Natural killer cell treated with Interleukin-12 subunit alpha and Interleukin-12 subunit beta and Interleukin-15 and Interleukin-18, amount 100 ng/mL, for 72 hours (primary cell): Measurements from ENCODE around the gene KRTAP26-1. TPM values are rescaled to one million over a fixed set of nuclear protein-coding genes. Genes with fewer than 3 reads are reported as not detected.

Experiments used
- ATAC-seq, 2 donors: fragments of 150-1000 bp; cut with Tn5 transposase in 1 of 2; sonication (Bioruptor Pico), chemical (Tn5 transposase) in 1 of 2; 2 replicates each; pipeline ENCODE4 v1.10.0; 2021
- DNase-seq: peaks from one replicate; pipeline ENCODE4 v3.0.0; 2022; ENCODE audit warnings: low spot score
- H3K27ac Mint-ChIP-seq, 2 donors: 1 replicate in 1 of 2; 2 replicates in 1 of 2; pipeline ENCODE4 v1.8.0; 2022; ENCODE audit warnings: mixed read lengths in 2 of 2, mild to moderate bottlenecking in 1 of 2, moderate library complexity in 1 of 2
- H3K27me3 Mint-ChIP-seq, 2 donors: 1 replicate in 1 of 2; 2 replicates in 1 of 2; pipeline ENCODE4 v1.8.0; 2022; ENCODE audit warnings: mixed read lengths in 2 of 2
- H3K36me3 Mint-ChIP-seq: one replicate; pipeline ENCODE4 v1.8.0; 2022; ENCODE audit warnings: mixed read lengths
- H3K4me1 Mint-ChIP-seq, 2 donors: 1 replicate in 1 of 2; 2 replicates in 1 of 2; pipeline ENCODE4 v1.8.0; 2022; ENCODE audit warnings: low read depth in 2 of 2, mixed read lengths in 2 of 2, mild to moderate bottlenecking in 1 of 2
- H3K4me3 Mint-ChIP-seq: one replicate; pipeline ENCODE4 v1.8.0; 2022; ENCODE audit warnings: mixed read lengths
- H3K9me3 Mint-ChIP-seq: 2 replicates; pipeline ENCODE4 v1.8.0; 2022; ENCODE audit warnings: mixed read lengths
- total RNA-seq, 2 donors: library from RNA; stranded (reverse); gene quantifications; one replicate each; pipeline ENCODE4 v1.2.3, GENCODE V29; 2022

KRTAP26-1 gene
- total RNA-seq, 2 donors from 2014 or later = not detected

DNA sequence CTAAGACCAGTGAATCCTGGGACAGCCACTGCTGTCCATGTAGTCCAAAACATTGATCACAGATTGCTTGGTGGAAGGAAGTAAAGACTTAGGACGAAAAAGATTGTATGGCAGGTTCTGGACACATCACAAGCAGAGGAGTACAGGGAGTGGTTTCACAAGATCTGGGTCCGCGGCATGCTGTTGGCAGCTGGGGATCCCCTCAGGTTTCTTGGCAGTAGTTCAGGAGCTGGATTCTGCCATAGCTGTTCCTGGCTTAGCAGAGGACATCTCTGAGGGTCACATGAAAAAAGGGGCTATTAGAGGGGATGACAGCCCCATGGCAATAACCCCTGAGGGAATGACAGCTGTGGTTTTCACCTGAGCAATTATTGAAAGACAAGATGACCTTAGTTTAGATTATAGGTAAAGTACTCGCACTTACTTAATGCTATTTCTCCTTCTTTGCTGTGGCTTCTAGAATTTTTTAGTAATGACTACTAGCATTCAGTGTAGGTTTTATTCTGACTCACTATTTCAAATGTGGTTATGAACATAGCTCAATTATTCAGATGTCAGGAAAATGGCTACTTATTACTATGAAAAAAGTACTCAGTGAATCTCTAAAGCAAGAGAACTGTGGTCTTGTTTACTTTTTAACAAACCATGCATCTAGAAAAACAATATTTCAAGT lies 9.2 kb upstream of the KRTAP26-1 start:
- Mint-ChIP-seq H3K4me1 (no peaks in the 10 kb centered on the region), H3K9me3 (no peaks in the 10 kb centered on the region), H3K27ac (no peak overlapping the region), H3K27me3 (no peaks in the 10 kb centered on the region), H3K36me3 (no peaks in the 10 kb centered on the region), H3K4me3 (no peak overlapping the region)
- no peak for ATAC-seq
- DNase-seq = no peak

DNA sequence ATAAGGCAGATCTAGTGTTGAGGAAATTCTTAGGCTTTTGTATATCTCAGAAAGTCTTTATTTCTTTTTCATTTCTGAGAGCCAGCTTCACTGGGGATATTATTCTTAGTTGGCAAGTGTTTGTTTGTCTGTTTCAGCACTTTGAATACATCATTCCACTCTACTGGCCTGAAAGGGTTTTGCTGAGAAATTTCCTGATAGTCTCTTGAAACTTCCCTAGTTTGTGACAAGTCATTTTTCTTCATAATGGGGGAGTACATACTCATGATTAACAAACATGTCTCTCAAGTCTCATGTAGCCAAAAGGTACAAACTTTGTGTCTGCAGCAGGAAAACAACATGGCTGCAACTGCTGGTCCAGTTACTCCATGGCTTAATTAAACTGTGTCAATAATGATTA lies 6.3 kb upstream of the KRTAP26-1 start:
- Mint-ChIP-seq H3K4me1 (no peaks in the 10 kb centered on the region), H3K9me3 (no peaks in the 10 kb centered on the region), H3K27me3 (no peaks in the 10 kb centered on the region), H3K27ac (no peak overlapping the region), H3K4me3 (no peak overlapping the region), H3K36me3 (no peaks in the 10 kb centered on the region)
- DNase-seq (no peak), ATAC-seq (no peak)

DNA sequence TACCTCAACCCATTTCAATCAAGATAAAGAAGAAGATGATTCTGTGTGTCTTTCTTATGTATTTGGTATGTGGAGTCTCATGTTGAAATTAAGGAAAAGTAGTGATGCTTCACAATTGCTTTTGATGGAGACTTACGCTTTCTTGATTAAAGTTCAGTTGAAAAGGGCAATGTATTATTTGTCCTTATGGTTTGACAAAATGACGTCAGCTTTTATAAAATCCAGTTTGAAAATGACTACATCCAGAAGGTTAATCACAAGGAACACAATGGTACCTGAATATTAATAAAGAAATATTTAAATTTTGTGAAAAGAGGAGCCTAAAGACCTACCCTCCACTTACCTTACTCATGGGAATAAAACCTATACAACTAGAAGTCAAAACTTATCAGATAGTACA lies 4.4 kb downstream of the KRTAP26-1 start:
- Mint-ChIP-seq H3K9me3 (peaks cover 8% of the 10 kb centered on the region), H3K27ac (no peak overlapping the region), H3K4me3 (no peak overlapping the region), H3K4me1 (no peaks in the 10 kb centered on the region), H3K27me3 (no peaks in the 10 kb centered on the region), H3K36me3 (no peaks in the 10 kb centered on the region)
- DNase-seq = no peak
- no peak for ATAC-seq

DNA sequence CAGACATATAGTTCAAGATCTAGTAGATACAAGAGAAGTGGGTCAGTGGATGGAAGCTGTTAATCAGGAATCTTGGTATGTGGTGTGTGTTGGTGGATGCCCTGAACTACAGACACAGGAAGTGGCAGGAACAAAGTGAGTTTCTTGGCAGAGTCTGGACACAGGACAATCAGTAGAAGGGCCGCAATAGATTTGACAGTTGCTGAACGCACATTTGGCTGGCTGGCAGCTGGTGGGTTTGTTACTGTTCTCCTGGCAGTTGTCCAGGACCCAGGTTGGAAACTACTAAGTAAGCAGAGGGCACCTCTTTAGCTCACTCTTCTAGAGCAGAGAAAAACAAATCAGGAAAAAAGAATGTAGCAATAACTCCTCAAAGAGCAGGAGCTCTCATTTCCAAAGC lies 13.2 kb downstream of the KRTAP26-1 start:
- Mint-ChIP-seq H3K36me3 (no peaks in the 10 kb centered on the region), H3K9me3 (peaks cover 4% of the 10 kb centered on the region), H3K4me1 (no peaks in the 10 kb centered on the region), H3K27ac (no peak overlapping the region), H3K27me3 (no peaks in the 10 kb centered on the region), H3K4me3 (no peak overlapping the region)
- DNase-seq (no peak), ATAC-seq (no peak)

- Mint-ChIP-seq H3K36me3 (no peaks in the 10 kb centered on the region), H3K27me3 (no peaks in the 10 kb centered on the region), H3K4me1 (no peaks in the 10 kb centered on the region), H3K27ac (no peak overlapping the region), H3K4me3 (no peak overlapping the region), H3K9me3 (peaks cover 4% of the 10 kb centered on the region)
- ATAC-seq (no peak), DNase-seq (no peak)
Measured at GRCh38 chr21:30305136-30305535, 15.0 kb downstream of the KRTAP26-1 start.

DNA sequence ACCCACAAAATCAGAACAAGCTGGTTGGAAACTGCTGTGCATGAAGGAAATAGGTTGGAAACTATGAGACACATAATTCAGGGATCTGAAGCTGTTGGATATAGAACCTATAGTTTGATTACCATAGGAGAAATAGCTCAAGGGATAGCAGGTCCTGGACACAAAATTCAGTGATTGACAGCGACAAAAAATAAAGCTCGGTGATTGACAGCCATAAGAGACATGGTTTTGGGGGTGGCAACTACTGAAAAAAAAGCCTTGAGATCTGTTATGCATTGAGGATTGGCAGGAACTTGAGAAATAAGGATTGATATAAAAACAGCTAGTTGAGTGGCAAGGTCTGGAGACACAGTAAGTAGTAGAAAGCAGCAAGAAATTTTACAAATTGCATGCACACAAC lies 30.9 kb downstream of the KRTAP26-1 start, which contains the start of gene KRTAP25-1:
KRTAP25-1 (minus strand) TSS at position 300 of the 400 bp plus-strand sequence; CDS start at position 276, 24 bp downstream.
- H3K27ac Mint-ChIP-seq = no peak within 1 kb of the TSS
- peaks cover 8% of the 10 kb centered on the region for H3K9me3 Mint-ChIP-seq
- H3K27me3 Mint-ChIP-seq = no peaks in the 10 kb centered on the region
- ATAC-seq = no peak
- no peaks in the 10 kb centered on the region for H3K4me1 Mint-ChIP-seq
- H3K36me3 Mint-ChIP-seq = no peaks in the 10 kb centered on the region
- DNase-seq = no peak
- H3K4me3 Mint-ChIP-seq = no peak within 1 kb of the TSS

DNA sequence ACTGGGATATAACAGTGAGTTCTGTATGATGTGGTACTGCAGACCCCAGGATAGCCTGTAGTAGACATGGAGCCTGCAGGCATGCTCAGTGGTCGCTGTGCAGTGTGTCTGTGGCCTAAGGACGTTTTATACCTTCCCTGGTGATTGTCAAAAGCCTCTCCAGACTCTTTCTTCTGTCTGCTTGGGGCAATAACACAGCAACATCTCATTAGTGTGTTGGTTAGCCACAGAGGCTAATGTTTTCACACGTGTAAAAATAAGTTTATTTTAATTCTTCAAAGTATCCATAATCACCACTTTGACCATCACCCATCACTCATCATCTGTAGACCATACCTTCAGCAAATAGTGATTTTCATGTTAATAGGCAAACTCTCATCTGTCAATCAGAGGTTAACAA lies 37.3 kb downstream of the KRTAP26-1 start, which contains the start of gene KRTAP24-1:
KRTAP24-1 (minus strand) TSS at position 101 of the 400 bp plus-strand sequence; CDS start at position 83, 18 bp downstream.
- Mint-ChIP-seq H3K4me3 (no peak within 1 kb of the TSS), H3K36me3 (no peaks in the 10 kb centered on the region), H3K27me3 (no peaks in the 10 kb centered on the region), H3K4me1 (no peaks in the 10 kb centered on the region), H3K9me3 (peaks cover 8% of the 10 kb centered on the region), H3K27ac (no peak within 1 kb of the TSS)
- DNase-seq (no peak), ATAC-seq (no peak)

DNA sequence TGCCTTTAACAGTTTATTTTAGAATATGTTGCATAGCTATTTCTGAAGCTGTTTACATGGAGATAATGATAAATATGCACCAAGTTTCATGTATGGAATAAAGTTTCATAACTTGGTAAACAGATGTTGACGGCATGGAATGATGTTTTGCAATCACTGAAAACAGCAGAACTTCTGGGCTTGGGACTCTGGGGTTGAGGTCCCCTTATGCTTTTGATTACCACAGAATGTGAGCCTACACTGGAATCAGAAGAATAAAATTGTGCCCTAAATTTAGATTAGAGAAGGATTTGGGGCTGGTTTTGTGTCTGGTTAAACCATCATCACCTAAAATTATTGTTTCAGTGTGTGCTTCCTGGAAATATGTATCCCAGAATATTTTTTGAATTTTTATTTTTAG lies 48.5 kb downstream of the KRTAP26-1 start:
- Mint-ChIP-seq H3K27ac (no peak overlapping the region), H3K9me3 (peaks cover 9% of the 10 kb centered on the region), H3K27me3 (no peaks in the 10 kb centered on the region), H3K4me3 (no peak overlapping the region), H3K4me1 (no peaks in the 10 kb centered on the region), H3K36me3 (no peaks in the 10 kb centered on the region)
- ATAC-seq (no peak), DNase-seq (no peak)

DNA sequence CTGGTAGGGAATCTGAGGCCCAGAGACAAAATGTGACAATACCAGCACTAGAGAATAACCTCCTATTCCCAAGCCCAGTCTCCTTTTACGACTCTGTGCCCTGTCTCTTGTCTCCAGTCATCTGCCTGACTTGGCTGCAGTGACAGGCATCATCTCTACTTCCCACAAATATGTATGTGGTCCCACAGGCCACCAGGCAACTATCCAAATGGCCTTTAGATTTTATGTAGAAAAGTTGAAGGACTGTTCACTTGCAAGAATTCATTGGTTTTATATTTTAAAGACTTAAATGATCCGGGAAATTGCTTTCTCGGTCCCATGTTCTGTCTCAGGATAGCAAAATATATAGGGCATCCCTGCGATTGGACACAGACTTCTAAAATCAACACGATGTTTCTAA lies 49.0 kb downstream of the KRTAP26-1 start:
- H3K9me3 Mint-ChIP-seq = peaks cover 9% of the 10 kb centered on the region
- DNase-seq = no peak
- H3K4me1 Mint-ChIP-seq = no peaks in the 10 kb centered on the region
- no peak for ATAC-seq
- H3K27ac Mint-ChIP-seq = no peak overlapping the region
- H3K36me3 Mint-ChIP-seq = peaks cover under 1% of the 10 kb centered on the region
- no peaks in the 10 kb centered on the region for H3K27me3 Mint-ChIP-seq
- H3K4me3 Mint-ChIP-seq = no peak overlapping the region

GRCh38 chr21:30269803-30270530 lies 50.1 kb downstream of the KRTAP26-1 start:
- no peaks in the 10 kb centered on the region for H3K4me1 Mint-ChIP-seq
- H3K27ac Mint-ChIP-seq = no peak overlapping the region
- DNase-seq (no peak), ATAC-seq (no peak)
- peaks cover 12% of the 10 kb centered on the region for H3K9me3 Mint-ChIP-seq
- no peaks in the 10 kb centered on the region for H3K27me3 Mint-ChIP-seq
- peaks cover 5% of the 10 kb centered on the region for H3K36me3 Mint-ChIP-seq
- H3K4me3 Mint-ChIP-seq = no peak overlapping the region

Other genes starting within 250 kb of the KRTAP26-1 start
- not detected for gene CLDN17, start 153.5 kb downstream of the KRTAP26-1 start, total RNA-seq
- gene CLDN8, start 104.2 kb downstream of the KRTAP26-1 start, total RNA-seq = not detected
- gene KRTAP24-1, start 37.4 kb downstream of the KRTAP26-1 start, total RNA-seq = not detected
- gene KRTAP25-1, start 30.8 kb downstream of the KRTAP26-1 start, total RNA-seq = not detected
- gene KRTAP27-1, start 17.4 kb upstream of the KRTAP26-1 start, total RNA-seq = not detected
- not detected for gene KRTAP23-1, start 28.3 kb upstream of the KRTAP26-1 start, total RNA-seq
- gene KRTAP13-2, start 52.0 kb upstream of the KRTAP26-1 start, total RNA-seq = not detected
- not detected for gene KRTAP13-1, start 75.7 kb upstream of the KRTAP26-1 start, total RNA-seq
- not detected for gene KRTAP13-3, start 105.6 kb upstream of the KRTAP26-1 start, total RNA-seq
- not detected for gene KRTAP13-4, start 109.9 kb upstream of the KRTAP26-1 start, total RNA-seq
- not detected for gene KRTAP15-1, start 120.0 kb upstream of the KRTAP26-1 start, total RNA-seq
- not detected for gene KRTAP19-1, start 160.1 kb upstream of the KRTAP26-1 start, total RNA-seq
- not detected for gene KRTAP19-2, start 167.1 kb upstream of the KRTAP26-1 start, total RNA-seq
- gene KRTAP19-3, start 171.7 kb upstream of the KRTAP26-1 start, total RNA-seq = not detected
- gene KRTAP19-4, start 176.8 kb upstream of the KRTAP26-1 start, total RNA-seq = not detected
- not detected for gene KRTAP19-5, start 181.8 kb upstream of the KRTAP26-1 start, total RNA-seq
- gene KRTAP19-6, start 221.5 kb upstream of the KRTAP26-1 start, total RNA-seq = not detected
- not detected for gene KRTAP19-7, start 241.0 kb upstream of the KRTAP26-1 start, total RNA-seq